Raji (cell line): Measurements from ENCODE around the gene TBC1D5.

ENCODE experiments used
- POLR2A ChIP-seq: IDR thresholded peaks from 2 replicates; pipeline ENCODE4 v1.6.1; 2011; ENCODE audit warnings: low read depth, low read length, control low read depth; ENCODE audit not compliant: insufficient read depth

TBC1D5 gene

DNA sequence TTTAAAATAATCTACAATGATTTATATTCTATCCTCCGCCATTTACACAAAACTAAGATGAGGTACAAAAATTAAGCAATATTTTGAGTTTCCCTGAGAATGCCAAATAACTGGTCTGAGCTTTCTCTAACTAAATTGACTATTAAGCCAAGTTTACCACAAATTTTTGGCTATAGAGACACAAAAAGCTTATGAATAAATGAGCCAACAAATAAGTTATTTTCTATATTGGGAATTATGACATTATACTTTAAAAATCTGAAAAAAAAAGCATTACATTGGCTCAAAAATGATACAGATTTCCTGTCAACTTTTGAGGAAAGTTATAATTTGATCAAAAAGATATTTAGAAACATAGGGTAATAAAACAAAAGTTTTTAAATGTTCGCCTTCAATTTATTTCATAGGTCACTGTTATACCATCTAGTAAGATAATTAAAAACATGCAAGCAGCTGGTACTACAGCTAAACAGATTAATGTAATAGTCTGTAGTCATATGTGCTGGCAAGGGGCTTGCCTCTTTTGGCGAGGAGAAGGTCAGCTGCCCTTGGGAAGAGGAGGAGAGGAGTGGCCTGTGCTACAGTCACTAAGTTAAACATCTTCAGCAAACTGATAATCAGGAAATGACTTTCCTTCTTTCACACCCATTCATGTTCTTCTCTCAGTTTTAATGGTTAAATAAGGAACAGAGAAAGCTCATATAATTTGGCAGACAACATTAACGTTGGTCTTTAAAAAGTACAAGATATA lies 318.5 kb downstream of the TBC1D5 start:
- TF ChIP-seq POLR2A = no peak

GRCh38 chr3:17422636-17423035 lies 319.8 kb downstream of the TBC1D5 start:
- TF ChIP-seq POLR2A = no peak

DNA sequence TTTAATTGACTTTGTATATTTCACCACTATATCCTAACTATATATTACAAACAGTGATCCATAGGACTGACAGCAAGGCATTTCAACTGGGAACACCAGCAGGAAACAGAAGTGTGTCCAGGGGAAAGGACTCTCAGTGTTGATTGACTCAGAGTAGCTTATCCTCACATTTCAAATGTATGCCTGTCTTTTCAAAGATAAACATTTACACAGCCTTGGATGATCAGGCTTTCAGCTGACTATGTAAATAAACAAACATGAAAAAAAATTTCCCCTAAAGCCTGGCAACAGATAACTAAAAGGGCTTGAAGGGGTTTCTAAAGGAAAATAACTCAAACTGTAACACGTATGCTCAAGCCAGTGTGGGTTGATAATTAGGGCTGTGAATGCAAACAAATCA lies 321.8 kb downstream of the TBC1D5 start:
- TF ChIP-seq POLR2A = no peak

DNA sequence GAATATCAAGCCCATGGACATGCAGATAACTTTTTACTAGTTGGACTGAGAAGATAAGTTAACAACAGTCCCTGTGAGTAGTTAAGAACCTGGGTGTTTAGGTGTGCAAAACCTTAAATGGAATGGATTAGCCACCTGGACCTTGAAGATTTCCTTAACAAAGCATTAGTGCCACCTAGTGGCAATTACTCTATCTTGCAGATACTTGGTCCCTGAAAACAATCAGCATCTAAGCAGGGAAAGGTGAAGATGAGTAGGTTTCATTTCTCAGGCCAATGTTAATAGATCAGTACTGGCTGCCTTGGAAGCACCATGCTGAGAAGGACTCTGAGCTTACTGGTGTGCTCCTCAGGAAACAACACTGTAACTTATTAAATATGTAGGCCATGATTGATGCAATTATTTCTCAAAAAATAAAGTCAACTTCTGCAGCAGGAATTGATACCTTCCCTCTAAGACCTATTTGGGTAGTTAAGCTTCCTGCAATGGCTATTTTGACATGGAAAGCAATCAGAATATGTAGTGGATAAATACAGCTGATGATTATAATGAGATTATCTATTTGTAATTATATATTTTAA lies 329.4 kb downstream of the TBC1D5 start:
- TF ChIP-seq POLR2A = no peak

- TF ChIP-seq POLR2A = no peak
Measured at GRCh38 chr3:17411157-17411877, 331.1 kb downstream of the TBC1D5 start.

DNA sequence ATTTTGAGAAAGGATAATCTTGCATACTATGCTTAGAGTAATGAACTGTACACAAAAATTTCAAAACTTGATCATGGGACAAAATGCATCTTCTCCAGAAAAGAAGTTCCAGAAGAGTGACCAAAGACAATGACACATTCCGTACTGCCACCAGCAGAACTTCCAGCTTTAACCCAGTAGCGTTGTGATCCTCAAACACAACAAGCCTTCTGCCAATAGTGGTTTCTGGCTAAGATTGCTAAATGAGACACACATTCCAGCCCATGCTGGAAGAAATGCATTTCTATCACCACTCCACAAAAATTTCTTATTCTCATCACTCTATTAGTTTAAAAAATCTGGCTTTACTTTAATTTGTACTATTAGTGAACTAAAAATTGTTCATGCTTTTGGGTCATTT lies 334.9 kb downstream of the TBC1D5 start:
- TF ChIP-seq POLR2A = no peak

DNA sequence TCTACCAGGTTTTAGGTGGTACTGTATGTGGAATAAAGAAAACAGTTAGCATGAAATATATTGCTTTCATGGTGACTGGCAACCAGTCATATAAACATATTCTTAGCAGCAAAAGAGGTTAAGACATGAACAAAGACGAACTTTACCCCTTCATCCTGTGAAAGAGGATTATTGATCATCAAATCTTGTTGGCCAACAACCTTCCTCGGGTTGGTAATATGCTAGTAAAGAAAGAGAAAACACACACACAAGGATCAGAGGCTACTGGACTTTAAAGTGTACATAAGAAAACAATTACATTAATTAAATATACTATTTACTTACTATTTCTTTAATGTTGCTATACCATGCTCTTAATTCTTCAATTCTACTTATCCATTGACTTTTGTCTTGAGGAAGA lies 337.9 kb downstream of the TBC1D5 start:
- no peak for TF ChIP-seq POLR2A

DNA sequence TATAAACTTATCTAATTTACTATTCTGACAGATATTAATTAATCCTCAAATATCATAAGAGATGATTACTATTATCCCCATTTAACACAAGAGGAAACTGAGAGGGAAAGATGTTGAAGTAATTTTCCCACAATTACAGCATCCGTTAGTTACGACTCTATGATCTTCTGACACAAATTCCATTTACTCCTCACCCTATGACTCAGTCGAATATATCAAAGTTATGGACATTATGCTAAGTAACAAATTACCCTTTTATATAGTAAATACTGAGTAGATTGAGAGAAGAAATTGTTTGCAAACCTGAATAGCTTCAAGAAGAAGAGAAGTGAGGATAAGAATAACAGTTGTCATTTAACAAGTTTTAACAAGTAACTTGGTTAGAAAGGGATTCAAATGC lies 340.0 kb downstream of the TBC1D5 start:
- TF ChIP-seq POLR2A = no peak

- no peak for TF ChIP-seq POLR2A
Measured at GRCh38 chr3:17401912-17402311, 340.5 kb downstream of the TBC1D5 start.

- TF ChIP-seq POLR2A = no peak
Measured at GRCh38 chr3:17399586-17399985, 342.8 kb downstream of the TBC1D5 start.

- TF ChIP-seq POLR2A = no peak
Measured at GRCh38 chr3:17398959-17399551, 343.4 kb downstream of the TBC1D5 start.

- no peak for TF ChIP-seq POLR2A
Measured at GRCh38 chr3:17396036-17396435, 346.4 kb downstream of the TBC1D5 start.

DNA sequence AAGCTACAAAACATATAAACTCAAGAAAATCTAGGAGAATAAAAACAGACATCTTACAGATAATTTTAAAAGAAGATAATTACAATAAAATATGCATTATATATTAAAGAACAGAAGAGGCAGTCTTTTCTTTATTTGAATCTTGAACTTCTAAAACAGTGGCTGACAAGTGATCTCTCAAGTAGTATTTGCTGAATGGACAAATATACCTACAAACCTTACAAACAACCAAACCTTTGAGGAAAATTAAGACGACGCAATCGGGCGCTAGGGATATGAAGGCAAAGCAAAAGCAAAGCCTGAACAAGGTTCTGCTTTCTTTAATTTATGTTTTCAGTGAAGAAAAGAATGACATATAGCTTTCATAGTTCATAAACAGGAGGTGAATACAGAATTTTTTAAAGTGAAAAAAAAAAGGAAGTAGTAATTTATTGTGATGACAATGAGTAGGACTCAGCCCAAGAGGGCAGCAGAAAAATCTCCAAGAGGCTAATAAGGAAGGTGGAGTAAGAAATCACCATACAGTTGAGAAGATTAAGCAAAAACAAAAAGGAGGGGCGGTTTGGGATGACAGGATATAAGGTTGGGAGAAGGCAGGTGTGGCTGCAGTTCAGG lies 347.8 kb downstream of the TBC1D5 start:
- TF ChIP-seq POLR2A = no peak

GRCh38 chr3:17390785-17391184 lies 351.6 kb downstream of the TBC1D5 start:
- no peak for TF ChIP-seq POLR2A

- no peak for TF ChIP-seq POLR2A
Measured at GRCh38 chr3:17387108-17387507, 355.3 kb downstream of the TBC1D5 start.
